ENCODE measurements around the gene GSG1.

Gene GSG1

DNA sequence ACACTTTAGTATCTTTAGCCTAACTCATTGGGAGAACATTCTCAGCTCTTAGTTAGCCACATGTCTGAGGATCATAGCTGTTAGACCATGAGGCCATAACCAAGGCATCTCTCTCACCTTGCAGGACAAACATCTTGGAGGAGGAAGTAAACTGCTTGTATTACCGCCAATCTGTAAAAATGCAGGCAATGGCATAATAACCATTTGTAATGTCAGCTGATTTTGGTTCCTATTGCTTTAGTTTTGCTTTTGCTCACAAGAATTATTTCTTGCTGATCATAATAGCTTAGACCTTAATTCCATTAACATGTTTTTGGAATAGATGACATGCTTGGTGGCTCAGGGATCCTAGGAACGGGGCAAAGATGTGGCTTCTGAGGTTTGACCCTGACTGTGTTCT is 16.4 kb upstream of the GSG1 start:
- no peak for DNase-seq

DNA sequence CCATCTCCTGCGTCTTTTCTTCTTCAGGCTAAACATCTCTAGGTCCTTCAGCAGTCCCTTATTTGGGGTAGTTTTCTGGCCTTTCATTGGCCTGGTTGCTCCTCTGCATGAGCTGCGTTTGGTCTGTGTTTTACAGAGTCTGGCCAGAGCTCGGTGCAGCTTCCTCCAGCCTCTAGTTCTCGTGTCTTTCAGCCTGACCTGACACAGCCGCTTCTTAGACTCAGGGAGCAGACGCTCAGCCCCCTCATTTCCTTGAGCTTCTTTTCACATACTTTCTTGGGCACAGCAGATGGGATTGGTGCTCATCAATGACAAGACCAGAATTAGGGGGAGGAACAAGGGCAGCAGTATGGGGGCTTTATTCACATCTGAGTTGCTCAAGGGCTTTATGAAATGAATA is 13.6 kb upstream of the GSG1 start:
- no peak for DNase-seq

DNA sequence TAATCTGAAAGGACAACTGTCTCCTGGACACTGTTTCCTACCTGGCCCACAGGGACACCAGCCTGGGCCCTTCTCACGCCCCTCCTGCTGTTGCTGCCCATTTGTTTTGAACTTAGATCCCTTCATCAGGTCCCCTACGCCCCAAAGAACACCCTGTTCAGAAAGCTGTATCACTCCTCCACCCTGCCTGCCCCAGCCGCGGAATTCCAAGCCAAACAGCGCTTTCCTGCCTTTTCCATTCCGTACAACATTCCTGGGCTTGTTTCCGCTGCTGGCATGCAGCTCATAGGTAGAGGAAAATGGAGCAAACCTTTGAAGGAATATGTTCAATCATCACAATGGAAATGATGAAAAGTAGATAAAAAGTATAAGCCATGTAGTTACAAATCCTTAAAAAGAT is 12.8 kb upstream of the GSG1 start:
- DNase-seq = peak; percentile 78

DNA sequence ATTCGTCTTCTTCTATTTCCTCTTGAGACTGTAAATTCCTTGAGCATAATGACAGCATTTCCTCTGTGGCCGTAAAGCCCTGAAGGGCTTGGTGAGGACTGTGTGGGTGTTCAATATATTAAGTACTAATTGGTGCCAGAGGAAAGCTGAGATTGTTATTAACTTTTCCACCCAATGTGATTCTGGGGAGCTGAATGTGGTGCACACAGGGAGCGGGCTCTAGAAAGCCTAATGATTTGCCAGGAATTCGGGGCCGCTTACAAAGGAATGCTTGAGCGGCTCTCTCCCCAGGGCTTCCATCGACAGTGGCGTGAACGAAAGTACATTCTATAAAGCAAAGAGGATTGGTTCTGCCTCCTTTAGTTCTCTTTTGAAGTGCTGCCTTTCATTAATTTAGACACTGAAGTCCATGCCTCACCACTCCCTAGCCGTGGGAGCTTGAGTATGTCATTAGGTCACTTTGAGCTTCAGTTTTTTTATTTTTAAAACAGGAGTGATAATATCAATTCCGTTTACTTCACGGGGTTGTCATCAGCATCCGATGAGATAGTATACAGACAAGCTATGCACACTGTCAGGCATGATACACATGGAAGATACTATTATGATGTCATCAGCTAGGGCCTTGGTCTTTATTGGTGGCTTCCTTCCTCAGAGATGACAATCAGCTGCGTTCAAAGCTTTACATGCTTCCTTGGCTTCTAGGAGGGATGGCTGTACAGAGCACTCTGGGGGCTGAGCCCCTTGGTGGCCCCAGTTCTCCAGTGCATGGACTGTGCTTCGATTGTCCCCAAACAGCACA is 11.0 kb upstream of the GSG1 start:
- DNase-seq = peak; percentile 79

DNA sequence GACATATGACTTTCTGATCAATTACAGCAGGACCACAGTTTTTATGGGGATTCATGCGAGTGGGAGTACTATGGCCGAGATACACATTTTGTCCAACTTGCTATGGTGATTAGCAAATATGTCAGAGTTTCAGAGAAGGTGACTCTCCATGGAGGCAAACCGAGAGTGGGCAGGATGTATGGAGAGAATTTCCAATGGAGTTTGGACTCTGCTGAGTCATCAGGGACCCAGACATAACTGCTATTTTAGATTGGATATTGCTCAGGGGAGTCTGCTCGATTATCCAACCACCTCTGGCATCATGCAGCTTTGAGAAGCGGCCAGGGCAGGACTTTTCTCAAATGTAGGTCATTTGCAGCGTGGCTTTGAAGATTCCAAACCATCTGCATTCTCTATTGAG is 9.5 kb upstream of the GSG1 start:
- no peak for DNase-seq

DNA sequence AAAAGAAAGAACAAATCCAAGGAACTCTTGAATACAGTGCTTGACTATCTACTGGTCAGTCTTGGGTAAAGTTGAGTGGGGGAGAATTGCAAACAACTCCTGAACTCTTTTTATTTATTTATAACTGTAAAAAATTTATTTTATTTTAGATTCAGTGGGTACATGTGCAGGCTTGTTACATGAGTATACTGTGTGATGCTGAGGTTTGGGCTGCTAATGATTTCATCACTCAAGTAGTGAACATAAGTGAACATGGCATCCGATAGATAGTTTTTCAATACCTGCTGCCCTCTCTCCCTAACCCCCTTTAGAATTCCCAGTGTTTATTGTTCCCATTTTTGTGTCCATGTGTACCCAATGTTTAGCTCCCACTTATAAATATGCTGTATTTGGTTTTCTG is 3.2 kb upstream of the GSG1 start:
- peak; percentile 1 for DNase-seq

DNA sequence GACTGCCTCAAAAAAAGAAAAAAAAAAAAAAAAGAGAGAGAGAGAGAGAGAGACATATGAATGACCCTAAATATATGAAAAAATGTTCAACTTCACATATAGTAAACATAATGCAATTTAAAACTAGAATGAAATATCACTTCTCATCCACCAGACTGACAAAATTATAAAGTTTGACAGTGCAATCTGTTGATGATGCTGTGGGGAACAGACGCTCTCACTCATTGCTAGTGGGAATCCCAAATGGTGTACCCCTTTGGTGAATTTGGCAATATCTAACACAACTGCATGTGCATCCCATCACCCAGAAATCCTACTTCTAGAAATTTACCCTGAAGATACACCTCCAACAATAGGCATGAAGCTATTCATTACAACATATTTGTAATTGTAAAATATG is 2.3 kb upstream of the GSG1 start:
- DNase-seq = peak; percentile 0

DNA sequence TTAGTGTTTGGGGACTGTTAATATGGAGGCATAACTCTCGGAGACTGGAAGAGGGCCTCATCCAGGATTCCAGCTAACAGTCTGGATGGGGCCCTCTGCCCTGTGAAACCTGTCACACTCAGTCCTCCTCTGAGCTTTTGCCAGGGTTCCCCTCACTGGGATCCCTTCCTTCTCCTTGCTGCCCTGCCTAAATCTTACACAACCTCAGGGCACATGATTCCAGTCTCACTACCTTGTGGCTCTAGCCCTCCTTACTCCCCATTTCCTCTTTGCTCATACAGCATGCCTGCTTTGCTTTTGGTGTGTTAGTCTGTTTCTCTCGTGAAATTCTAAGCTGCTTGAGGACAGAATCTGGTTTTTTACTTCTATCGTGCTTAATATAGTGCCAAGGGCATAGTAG is 942 bp upstream of the GSG1 start:
- peak; percentile 28 for DNase-seq

DNA sequence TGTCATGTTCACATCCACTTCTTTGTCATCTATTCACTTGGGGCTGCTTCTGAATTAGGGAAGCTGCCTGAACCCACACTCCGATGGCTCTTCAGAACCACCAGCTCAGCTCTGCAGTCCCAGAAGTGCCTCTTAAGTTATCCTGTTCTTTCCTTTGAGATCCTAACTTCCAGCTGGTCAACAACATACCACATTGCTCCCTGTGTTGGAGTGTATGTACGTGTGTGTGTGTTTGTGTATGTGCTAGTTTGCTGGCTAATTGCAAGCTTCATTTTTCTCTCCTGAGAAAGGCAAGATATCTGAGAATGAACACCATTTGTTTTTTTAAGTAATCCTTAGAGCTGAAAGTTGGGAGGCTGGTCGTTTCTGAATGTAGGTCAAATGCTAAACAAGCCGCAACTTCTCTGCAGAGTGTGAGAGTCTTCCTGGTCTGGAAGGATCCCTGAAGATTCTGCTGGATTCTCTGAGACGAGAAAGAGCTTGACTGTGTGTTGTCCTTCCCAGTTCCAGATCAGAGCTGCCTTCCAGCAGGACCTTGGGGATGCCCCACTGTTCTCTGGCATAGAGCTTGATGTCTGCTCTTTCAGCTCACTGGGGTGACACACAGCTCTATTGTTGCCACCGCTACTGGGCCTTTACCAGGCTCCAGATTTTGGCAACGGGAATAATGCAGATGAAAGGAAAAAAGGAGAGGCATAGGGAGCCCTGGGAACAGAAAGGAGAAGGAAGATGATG is 839 bp downstream of the GSG1 start:
- peak; percentile 57 for DNase-seq

DNA sequence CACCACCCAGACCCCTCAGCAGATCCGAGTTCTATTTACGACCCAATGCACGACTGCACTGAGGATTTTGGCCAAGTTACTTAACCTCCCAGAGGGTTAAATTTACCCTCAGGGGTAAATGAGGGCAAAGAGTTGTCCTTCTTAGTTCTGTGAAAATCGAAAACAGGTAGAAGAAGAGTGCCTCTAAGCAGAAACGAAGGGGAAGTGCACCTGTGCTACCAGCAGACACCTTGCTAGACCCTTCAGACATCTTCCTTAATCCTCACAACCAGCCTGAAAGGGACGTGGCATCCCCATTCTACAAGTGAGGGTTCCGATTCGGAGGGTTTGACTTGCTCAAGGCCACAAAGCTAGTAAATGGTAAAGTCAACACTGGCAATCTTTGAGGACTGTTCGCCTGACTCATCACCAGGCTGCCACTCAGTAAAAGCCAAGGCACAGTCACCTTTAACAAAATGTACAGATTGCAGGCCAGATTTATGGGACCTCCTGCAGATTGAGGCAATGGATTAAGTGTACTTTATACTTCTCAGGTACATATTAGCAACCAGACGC is 1.6 kb downstream of the GSG1 start:
- peak; percentile 79 for DNase-seq

DNA sequence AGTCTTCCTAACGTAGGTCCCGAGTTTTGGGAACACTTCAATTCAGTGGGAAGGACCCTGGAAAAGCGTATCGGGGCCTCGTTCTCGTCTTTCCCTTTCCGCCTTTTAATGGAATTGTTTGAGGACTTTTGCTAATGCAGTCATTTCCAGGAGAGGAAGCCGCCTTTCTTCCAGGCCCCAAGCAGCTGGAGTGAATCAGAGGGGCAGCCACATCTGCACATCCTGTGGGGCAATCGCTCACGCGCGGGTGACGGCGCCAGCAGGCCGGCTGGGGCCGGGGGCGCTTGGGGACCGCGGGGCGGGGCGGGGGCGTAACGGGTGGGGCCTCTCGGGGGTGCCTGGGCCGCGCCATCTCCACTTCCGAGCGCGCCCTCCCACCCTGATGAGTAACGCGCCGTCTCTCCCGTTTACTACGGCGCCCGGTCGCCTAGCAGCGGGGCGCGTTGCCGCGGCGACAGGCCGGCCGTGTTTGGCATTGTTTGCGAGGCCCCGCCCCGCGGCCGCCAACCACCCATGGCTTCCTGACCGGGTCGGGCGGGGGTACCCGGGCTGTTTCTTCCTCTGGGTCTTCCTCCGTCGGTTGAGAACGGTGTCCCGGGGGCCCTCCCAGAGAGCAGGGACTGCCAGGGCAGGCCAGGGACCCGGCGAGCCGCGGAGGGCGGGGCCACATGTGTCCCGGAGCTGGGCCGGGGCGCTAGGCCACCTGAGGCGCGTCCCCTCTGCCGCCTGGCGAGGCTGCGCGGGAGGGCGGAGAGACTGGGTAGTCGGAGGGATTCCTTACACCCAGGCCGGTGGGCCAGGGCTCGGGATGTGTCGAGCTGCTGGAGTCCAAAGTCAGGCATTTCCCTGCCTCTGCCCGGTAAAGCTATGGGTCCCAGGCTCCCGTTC is 2.3 kb downstream of the GSG1 start:
- peak; percentile 99 for DNase-seq

DNA sequence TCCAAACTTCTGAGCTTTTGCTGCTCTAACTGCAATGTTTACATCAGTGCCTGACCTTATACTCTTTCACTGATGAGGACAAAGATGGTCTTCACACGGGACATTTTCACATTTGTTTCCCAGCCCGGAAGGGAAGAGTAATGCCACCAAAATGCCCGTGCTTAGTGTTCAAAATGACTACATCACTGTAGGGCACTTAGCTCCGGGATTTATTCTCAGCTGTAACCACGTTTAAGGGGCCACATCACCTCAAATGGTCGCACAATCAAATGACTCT is 2.9 kb downstream of the GSG1 start:
- DNase-seq = no peak

DNA sequence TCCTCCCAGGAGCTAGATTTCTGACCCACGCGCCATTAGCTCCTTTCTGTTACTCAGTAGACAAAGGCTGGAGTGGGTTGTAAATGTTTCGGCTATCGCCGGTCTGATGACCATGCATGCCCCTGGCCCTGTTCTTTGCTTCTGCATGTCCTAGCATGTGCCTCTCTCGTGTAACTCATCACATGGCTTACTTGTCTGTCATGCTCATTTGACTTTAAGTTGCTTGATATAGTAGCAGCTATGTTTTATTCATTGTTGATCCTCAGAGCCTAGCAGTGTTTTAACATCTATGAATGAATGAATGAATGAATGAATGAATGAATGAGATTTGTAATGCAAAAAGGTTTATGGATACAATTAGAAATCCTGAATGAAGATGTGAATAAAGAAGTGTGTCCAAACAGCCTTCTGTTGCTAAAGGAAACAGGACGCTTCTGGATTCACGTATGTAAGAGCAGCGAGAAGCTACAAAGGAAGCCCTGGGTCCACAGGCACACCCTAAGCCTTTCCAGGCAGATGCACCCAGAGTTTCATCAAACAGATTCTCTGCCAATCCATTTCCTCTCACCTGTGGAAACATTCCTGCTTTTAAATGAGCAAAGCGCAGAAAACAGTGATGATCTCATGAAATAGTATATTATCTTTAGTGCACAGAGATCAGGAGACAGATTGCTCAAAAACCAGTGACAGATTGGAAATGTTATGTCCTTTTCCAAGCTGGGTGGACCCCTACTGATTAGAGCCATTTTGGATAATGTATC is 3.4 kb downstream of the GSG1 start:
- DNase-seq = peak; percentile 45

DNA sequence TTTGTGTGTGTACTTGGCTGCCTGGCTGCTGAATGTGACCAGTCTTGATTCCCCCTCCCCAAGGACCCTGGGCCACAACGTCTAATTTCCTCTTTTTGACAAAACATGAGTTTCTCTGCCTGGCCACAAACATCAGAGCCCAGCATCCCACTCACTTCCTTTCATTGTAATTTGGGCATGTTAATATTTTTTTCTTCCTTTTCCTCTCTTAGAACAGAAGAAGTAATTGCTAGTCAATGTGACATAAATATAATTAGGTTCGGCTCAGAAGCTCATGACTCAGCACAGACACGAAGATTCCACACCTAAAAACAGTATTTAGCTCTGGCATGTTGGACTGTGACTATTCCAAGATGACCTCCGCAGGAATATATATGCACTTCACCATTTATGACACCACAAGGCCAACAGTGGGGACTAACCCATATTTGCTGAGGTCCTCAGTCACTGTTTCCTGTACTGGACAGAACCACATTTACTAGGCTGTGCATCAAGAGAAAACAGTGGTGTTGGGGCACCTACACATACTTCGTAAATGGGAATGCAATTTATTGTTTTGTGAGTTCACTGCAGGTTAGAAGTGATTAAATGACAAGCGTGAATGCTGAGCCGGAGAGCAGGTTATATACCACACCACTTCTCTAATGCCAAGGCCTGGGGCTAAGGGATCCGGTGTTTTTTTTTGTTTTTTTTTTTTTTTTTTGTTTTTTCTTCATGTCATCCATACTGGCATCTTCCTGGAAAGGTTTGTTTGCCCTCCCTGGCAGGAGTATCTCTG is 4.2 kb downstream of the GSG1 start:
- peak; percentile 50 for DNase-seq

DNA sequence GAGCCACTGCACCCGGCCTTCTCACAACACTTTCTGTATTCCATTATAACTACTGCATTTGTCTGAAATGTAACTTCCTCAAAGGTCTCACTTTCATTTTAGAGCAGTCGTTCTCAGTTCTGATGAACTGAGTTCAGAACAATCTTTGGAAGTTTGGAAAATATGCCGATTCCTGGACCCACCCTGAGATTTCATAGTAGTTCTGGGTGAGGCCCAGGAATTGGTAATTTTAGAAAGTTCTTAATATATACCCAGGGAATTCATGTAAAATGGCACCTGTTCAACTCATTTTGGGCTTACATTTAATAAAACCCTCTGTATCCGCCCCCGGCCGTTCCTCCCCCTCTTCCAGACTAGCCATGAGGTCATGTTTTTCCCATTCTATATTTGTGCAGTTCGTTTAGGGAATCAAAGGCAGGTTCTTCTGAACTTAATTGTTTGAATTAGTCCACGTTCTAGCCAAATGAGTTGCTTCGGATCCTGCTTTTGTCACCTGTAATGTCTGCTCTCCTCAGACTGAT is 5.9 kb downstream of the GSG1 start:
- no peak for DNase-seq

DNA sequence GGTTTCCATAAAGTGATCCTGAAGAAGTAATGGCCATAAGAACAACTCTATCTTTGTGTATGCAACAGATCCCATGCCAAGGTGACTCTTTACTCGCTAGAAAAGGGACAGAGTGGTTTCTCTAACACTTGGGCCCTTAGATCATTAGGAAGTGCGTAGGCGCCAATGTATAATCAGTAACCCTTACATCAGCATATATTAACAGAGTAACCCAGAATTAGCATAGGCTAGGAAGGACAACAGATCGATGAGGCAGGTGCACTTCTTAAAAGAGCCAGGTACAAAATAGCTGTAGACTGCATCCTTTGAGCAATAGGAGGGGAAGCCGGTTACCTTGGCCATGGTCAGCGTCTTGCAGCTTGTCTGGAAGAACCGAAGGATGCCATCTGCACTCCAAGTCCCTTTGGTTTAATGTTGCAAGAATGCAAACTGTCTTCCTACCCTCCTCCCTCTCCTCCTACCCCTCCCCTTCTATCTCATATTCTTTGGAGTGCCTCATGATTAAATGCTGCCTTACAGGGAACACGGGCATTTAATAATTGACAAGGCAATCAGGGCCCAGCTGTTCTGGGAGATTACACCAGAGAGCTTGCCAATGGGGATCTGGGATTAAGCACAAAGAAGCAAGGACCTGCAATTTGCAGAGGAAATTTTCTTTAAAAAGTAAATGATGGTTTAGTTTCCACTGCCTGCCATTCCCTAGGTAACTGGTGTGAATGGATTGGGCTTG is 8.0 kb downstream of the GSG1 start:
- peak; percentile 37 for DNase-seq

DNA sequence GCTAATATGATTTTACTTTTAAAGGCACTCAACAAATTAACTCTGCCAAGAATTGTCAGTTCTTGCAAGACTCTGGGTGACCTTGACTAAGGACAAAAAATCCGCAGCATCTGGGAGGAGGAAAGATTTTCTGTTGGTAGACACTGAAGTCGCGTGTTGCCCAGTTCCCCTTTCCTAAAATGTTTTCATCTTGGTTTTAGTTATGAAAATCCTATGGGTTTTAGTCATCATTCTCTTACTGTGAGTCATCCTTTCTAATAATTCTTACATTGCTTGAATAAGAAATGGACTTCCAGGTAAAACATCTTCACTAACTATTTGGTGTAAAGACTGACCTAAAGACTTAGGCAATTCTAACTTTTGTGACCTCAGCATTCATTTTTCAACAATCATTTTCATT is 9.1 kb downstream of the GSG1 start:
- peak; percentile 3 for DNase-seq

DNA sequence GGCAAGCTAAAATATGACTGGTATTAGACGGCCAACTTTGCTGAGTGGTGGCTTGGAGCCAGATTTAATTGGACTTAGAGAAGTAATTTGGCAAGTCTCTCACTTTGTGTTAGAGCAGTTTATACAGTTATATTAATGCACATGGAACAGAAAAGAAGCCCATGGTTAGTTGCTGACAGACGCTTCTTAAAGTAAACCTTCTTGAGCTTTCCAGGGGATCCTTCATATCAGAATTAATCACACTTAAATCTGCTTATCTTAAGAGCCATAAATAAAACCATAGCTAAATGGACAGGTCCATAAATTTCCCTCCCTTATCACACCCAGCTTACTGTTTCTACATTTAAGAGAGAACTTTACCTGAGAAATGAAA is 9.6 kb downstream of the GSG1 start:
- no peak for DNase-seq

DNA sequence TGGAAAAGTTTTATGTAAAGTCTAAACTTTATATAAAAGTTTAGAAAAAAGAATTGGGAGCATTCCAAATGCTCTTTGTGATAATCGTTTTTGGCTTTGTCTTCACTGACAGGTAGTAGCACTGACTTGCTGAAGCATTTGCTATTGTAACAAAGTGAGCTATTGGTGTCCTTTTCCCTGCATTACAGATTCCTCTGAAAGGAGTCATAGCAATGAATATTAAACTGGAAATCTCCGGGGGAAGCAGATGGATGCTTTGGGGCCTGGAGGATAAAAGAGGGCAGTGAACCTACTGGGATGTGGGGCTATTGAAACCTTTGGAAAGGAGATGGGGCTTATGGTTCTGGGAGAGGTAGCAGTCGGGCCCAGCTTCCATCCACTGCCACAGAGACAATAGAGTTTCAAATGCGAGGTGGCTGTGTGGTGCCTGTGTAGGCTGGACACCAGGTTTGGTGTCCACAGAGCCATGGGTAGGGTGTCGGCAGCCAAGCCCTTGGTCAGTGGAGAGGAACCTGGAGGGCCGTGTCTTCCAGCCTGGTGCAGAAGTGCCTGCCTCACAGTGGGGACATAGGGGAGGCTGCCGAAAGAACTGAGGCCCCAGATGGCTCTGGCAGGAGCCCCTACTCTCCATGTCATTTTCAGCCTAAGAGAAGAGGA is 10.1 kb downstream of the GSG1 start:
- peak; percentile 38 for DNase-seq

DNA sequence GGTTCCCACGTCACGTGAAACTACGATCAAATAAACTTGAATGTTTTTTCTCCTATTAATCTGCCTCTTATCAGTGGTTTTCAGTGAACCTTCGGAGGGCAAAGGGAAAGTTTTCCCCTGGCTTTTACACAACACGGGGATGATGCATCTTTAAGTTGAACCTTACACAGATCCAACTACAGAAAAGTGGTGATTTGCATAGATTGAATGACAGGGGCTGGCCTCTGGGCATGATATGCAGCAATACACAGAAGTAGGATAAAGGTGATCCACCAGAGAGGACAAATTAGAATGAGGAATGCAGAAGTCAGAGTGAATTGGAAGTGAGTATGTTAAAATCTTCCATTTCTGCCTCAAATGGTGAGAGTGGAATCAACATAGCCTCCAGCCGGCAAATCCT is 11.6 kb downstream of the GSG1 start:
- no peak for DNase-seq
